Uterus (tissue), 4 donors: ENCODE measurements around the gene C1orf198. TPM values are rescaled to one million over a fixed set of nuclear protein-coding genes. Genes with fewer than 3 reads are reported as not detected.

Experiments used
- DNase-seq, 2 donors: peaks; one replicate each; pipeline ENCODE4 v3.0.0-alpha.2; 2019 to 2020
- H3K27ac ChIP-seq, 2 donors: fragments of 200-600 bp; sonication (generic); 1 replicate in 1 of 2; 2 replicates in 1 of 2; pipeline ENCODE4 v1.5.1; 2016 to 2018
- H3K27me3 ChIP-seq, 2 donors: fragments of 200-600 bp; sonication (generic); one replicate each; pipeline ENCODE4 v1.5.1; 2018 to 2019; ENCODE audit warnings: control low read depth in 1 of 2
- H3K36me3 ChIP-seq, 2 donors: fragments of 200-600 bp; sonication (generic); one replicate each; pipeline ENCODE4 v1.5.1; 2019; ENCODE audit warnings: control low read depth in 1 of 2
- H3K4me1 ChIP-seq, 2 donors: fragments of 200-600 bp; sonication (generic); one replicate each; pipeline ENCODE4 v1.5.1; 2018 to 2019; ENCODE audit warnings: control low read depth in 1 of 2
- H3K4me3 ChIP-seq, 2 donors: fragments of 200-600 bp; sonication (generic); 1 replicate in 1 of 2; 2 replicates in 1 of 2; pipeline ENCODE4 v1.5.1; 2018 to 2019; ENCODE audit warnings: mild to moderate bottlenecking in 1 of 2
- H3K9me3 ChIP-seq, 2 donors: fragments of 200-600 bp; sonication (generic); one replicate each; pipeline ENCODE4 v1.5.1; 2019; ENCODE audit warnings: control low read depth in 1 of 2
- CTCF ChIP-seq, 4 experiments: fragments of 200-600 bp in 2 of 4; fragments of 450-650 bp in 2 of 4; sonication (generic) in 2 of 4; IDR thresholded peaks; one replicate each; pipeline ENCODE4 v1.5.1; 2016 to 2019; ENCODE audit warnings: antibody characterized with exemption in 4 of 4, mild to moderate bottlenecking in 2 of 4, moderate library complexity in 1 of 4
- POLR2A ChIP-seq, 2 donors: fragments of 450-650 bp; IDR thresholded peaks; one replicate each; pipeline ENCODE4 v1.6.1; 2016; ENCODE audit warnings: antibody characterized with exemption in 2 of 2, mild to moderate bottlenecking in 1 of 2, moderate library complexity in 1 of 2
- intact Hi-C: fragments of 100-400 bp; cut with DNase I; formaldehyde crosslinking; loops from one replicate; pipeline ENCODE4 v1.15.1; 2023; ENCODE audit warnings: low total_unique reads
- total RNA-seq, 4 donors: library from RNA; depleted of rRNA in 3 of 4; stranded (reverse); fragments of >200 nt in 3 of 4; gene quantifications; one replicate each; pipeline versions ENCODE4 v1.1.0 to v1.2.4, GENCODE V29; 2014 to 2023
- donor health status: DM: yes; HTN: yes; CAD: no.

C1orf198 gene
- total RNA-seq, 4 donors from 2014 or later = 41.0 to 80.0 (median 60.8) TPM

GRCh38 chr1:230822092-230822581 lies 46.2 kb downstream of the C1orf198 start:
- Histone ChIP-seq H3K36me3 (no peaks in the 10 kb centered on the region), H3K9me3 (no peaks in the 10 kb centered on the region), H3K27ac (peak overlapping the region; percentile 1 to 60), H3K4me3 (no peak overlapping the region), H3K27me3 (no peaks in the 10 kb centered on the region), H3K4me1 (peaks cover 0 to 12% of the 10 kb centered on the region in 2 donors)
- intact Hi-C loops = no loop called here
- TF ChIP-seq CTCF (IDR thresholded peaks at IDR 0.05) (no peak), POLR2A (IDR thresholded peaks at IDR 0.05) (no peak)
- DNase-seq = peak; percentile 40 to 57

- Histone ChIP-seq H3K27ac (no peak overlapping the region), H3K4me3 (no peak overlapping the region), H3K27me3 (no peaks in the 10 kb centered on the region), H3K4me1 (peaks cover 0 to 12% of the 10 kb centered on the region in 2 donors), H3K36me3 (no peaks in the 10 kb centered on the region), H3K9me3 (no peaks in the 10 kb centered on the region)
- TF ChIP-seq POLR2A (IDR thresholded peaks at IDR 0.05) = no peak
- TF ChIP-seq CTCF (IDR thresholded peaks at IDR 0.05) = no peak
- intact Hi-C loops = no loop called here
- no peak for DNase-seq
These were observed 47.0 kb downstream of the C1orf198 start for GRCh38 chr1:230821346-230821745.

- no peak for TF ChIP-seq POLR2A (IDR thresholded peaks at IDR 0.05)
- no peak for TF ChIP-seq CTCF (IDR thresholded peaks at IDR 0.05)
- H3K27ac ChIP-seq = no peak overlapping the region
- no peak for DNase-seq
- no peaks in the 10 kb centered on the region for H3K36me3 ChIP-seq
- intact Hi-C loops = no loop called here
- no peaks in the 10 kb centered on the region for H3K9me3 ChIP-seq
- H3K27me3 ChIP-seq = no peaks in the 10 kb centered on the region
- no peak overlapping the region for H3K4me3 ChIP-seq
- peaks cover 0 to 7% of the 10 kb centered on the region in 2 donors for H3K4me1 ChIP-seq
These were observed 47.8 kb downstream of the C1orf198 start for GRCh38 chr1:230820568-230820967.

GRCh38 chr1:230819976-230820375 lies 48.3 kb downstream of the C1orf198 start:
- H3K27ac ChIP-seq = no peak overlapping the region
- no peak for DNase-seq

GRCh38 chr1:230818901-230819300 lies 49.4 kb downstream of the C1orf198 start:
- Histone ChIP-seq H3K27ac (no peak overlapping the region), H3K4me1 (no peaks in the 10 kb centered on the region), H3K9me3 (no peaks in the 10 kb centered on the region), H3K27me3 (no peaks in the 10 kb centered on the region), H3K36me3 (no peaks in the 10 kb centered on the region), H3K4me3 (no peak overlapping the region)
- TF ChIP-seq CTCF (IDR thresholded peaks at IDR 0.05) = no peak
- no peak for TF ChIP-seq POLR2A (IDR thresholded peaks at IDR 0.05)
- DNase-seq = no peak
- intact Hi-C loops = no loop called here

More at GRCh38 chr1:230819976-230820375, 48.3 kb downstream of the C1orf198 start:
- Histone ChIP-seq H3K36me3 (no peaks in the 10 kb centered on the region), H3K9me3 (no peaks in the 10 kb centered on the region), H3K4me3 (no peak overlapping the region), H3K4me1 (peaks cover 0 to 7% of the 10 kb centered on the region in 2 donors), H3K27me3 (no peaks in the 10 kb centered on the region)
- intact Hi-C loops = no loop called here
- TF ChIP-seq POLR2A (IDR thresholded peaks at IDR 0.05) = no peak
- no peak for TF ChIP-seq CTCF (IDR thresholded peaks at IDR 0.05)
